GM21381 (cell line): ENCODE measurements around the gene AOC1.
"Not testable (repeated sequence)": the region's sequence is repeated elsewhere in the genome, so short reads cannot be mapped to it uniquely, and the experiment has no call there.

ENCODE experiments used
- ATAC-seq: cut with Tn5 transposase; IDR thresholded peaks from one replicate; pipeline ENCODE4 v1.9.1; 2021; ENCODE audit warnings: mild to moderate bottlenecking, moderate library complexity; ENCODE audit not compliant: unreplicated experiment

The AOC1 gene

DNA sequence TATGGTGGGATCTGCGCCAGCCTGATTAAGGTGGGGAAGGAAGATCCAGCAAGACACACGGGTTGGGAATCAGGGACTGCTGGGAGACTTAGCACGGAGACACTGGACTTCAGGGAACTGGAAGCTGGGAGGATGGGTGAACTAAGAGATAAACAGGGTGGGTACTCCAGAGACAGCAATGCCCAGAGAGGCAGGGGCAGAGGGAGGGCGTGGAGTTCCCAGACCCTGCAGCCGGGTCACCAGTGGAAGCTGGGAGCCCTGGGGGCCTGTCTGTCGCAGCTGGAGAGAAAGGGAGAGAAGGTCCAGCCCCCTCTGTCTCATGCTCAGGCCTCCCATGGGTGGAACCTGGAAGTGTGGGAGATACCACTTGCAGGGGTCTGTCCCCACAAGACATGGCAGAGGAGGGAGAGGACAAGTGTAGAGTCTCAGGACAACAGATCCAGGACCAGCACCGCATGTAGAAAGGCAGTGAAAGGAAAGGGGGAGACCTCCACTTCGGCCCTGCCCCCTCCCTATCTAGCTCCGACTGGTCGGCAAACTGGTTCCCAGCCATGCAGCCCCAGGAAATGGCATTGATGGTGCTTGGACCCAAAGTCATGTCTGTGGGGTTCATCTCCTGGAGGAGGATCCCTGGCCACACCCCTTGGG is 44.4 kb downstream of the AOC1 start:
- no peak for ATAC-seq

DNA sequence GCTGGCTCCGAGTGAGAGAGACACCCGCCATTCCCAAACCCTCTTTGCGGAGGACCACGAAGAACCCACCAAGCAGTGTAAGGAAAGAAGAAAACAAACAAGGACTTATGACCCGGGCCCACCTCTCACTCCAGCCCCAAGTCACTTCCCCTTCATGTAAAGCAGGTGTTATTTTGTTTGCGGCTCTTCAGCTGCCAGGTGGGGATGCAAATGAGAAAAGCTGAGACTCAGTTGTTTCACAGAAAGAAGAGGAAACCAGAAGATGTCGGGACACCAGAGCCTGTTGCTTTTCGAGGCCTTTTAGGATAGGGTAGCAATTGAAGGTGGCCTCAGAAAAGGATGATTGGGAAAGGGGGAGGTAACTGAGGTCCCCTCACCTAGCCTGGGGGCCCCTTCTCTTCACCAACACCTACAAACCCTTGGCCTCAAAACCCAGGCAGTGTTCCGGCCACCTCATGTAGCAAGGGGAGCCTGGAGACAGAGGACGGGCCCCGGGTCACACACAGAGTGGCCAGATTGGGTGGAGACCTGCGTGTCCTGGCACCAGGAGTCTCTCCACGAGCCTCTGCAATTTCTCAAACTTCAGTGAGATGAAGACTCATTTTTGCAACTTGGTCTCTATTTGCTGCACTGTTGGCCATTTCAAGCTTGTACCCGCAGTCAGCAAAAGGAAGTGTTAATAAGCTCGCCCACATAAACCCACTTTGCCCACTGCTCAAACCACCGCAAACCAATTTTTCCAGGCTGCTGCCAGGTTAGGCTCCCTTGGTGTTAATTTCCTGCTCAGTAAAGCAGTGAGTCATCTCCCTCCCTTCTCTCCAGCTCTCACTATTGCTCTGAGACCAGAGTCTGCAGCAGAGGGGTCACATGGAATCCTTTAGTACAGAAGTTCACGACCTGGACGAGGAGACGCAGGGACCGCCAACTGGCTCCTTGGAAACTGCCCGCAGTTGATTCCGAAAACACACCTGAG is 45.5 kb downstream of the AOC1 start:
- peak; percentile 64 for ATAC-seq

DNA sequence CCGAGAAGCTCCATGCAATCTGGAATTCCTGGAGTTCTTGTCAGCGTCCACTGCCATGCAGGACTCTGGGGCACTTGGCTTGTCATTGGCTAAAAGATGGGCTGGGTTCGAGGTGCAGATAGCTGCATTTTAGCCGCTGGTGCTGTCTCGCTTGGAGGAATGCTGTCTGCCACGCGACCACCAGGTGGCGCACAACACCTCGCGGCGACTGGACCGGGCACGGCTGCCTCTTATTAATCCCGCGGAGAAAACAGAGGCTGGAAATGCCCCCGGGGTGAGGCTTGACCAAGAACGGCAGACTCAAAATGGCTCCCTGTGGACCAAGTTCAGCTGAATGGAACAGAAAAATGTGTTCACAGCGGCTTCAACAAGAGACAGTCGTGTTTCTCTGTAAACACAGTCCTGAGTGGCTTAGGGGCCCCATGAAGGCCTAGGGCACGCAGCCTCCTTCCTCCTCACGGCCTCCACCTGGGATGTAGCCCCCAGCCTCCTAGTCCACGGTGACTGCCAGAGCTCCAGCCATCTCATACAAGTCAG is 46.2 kb downstream of the AOC1 start:
- no peak for ATAC-seq

DNA sequence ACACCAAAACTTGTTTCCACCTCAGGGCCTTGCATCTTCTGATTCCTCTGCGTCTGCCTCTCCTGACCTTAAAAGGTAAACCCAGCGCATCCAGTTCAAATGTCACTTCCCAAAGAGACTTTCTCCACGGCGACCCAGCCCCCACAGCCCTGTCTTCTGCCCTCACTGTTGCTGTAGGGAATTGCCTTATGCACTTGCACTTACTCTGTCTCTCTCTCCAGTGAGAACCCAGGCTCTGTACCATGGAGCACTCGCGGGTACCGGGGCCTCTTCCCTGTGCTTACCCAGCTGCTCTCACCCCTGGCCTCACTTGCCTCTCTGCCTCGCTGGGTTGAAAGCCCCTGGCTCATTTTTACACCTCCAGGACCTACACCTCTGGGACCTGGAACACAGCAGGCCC is 48.4 kb downstream of the AOC1 start:
- ATAC-seq = no peak

DNA sequence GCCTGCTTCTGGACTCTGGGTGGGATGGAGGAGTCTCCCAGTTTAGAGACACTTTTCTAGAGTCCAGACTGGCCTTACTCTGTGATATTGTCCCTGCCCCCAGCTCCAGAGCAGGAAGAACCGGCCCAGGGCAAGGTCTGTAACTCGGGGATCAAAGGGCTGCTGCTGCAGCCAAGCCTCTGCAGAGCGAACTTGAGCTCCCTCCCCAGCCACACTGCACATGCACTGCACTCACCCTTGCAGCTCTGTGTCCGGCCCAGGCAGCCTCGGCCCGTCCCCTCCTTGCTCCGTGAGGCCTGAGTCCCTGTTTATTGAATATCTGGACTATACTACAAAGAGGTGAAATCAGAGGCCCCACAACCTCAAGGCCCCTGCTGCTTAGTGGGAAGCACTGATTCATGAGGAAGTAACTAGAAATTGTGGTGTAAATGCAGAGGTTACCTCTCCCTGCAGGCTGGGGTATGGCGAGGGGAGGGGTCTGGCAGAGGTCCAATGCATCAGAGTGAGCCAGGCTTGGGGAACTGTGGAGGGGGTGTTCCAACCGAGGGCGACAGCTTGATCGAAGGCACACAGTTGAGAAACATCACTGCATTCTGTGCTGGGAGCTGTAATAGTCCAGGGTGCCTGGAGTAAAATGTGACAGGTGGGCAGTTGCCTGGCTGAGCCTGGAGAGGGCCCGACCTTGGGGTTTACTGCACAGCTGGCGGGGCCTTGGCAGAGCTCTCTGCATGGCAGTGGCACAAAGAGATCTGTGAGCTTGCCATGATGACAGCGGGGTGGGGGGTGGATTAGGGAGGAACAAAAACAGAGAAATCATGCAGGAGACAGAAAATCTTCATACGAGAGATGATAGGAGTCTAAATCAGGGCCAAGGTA is 49.1 kb downstream of the AOC1 start:
- no peak for ATAC-seq

DNA sequence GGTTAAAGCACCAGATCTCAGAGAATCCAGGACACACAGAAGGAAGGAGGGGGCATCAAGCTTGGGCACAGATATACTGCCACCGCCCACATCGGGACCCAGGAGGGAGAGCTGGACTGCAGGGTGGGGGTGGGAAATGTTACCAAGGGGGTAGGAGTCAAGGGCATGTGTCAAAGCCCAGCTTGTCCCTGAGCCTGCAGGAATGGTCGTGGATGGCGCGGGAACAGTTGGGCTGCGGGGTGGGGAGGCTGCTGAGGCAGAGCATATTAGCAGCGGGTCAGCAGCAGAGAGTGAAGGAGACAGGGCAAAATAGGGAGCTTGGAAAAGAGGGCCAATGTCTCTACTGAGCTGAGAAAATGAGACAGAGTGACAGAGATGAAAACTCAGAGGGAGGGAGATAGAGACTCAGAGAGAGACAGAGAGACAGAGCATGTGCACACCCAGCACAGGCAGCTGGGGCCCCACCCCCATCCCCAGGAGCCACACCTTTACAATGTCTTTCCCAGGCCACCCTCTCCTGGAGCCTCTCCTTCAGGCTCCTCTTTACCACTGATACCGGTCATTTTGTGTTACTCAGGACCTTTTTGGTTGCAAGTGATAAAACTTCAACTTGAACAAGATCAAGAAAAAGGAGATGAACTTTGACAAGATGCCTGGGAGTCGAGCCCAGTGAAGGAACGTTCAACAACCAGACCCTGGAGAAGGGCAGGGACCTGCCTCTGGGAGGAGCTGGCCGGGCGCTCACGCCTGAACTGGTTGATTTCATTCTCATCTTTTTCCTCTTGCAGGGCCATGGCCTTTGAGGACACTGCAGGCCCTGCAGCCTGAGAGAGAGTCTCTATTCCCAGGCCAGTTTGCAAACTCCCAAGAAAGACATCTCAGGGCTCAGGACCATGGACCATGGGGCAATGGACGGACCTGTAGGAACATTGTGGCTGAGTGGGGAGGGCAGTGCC is 50.0 kb downstream of the AOC1 start:
- no peak for ATAC-seq

DNA sequence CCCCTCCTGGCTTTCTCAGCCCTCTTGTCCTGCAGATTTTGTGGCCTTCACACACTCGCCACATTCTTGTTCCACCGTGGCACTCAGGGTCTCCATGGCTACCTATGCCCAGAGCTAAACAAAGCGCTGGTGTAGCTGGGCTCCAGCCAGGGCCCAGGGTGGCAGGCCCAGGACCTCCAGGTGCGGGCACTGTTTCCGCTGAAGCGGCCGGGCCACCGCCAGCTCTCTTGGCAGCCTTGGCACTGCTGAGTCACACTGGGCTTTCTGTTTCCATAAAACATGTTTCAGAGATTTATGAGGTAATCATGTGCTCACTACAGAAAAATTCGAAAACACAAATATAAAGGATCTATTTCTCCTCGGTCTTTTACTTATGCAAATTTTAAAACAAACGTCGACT is 51.3 kb downstream of the AOC1 start:
- no peak for ATAC-seq

DNA sequence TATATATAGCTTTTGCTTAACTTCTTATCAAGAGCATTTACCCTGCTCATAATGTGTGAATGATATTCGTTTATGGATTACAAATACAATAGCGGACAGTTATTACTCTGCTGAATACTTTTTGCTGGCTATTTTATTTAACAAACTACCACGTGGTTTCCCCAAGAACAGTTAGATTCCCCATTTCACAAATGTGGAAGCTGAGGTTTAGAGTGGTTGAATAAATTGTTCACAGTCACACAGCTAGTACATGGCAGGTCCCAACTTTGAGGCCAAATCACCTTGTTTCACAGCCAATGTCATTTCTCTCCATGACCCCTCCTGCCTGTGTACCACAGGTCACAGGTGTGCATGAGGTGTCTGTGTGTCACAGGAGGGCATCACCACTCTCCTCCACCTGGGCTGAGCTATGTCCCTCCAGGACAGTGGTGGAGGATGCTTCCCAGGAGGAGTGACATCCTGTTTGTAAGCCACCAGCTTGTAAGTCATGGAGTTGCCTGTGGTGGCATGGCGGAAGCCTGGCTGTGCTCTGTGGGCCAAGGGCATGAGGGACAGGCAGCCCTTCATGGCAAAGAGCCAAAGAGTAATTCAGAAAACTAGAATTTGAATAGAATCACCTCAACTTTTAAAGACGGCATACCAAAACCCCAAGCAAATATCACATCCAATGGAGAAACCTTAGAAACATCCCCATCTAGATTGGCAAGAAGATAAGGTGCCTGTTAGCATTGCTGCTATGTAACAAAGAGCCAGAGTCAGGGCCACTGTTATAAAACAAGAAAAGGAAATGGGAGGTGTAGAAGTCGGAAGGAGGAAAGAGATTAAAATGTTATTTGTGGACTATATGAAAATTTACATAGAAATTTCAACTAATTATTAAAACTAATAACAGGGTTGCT is 51.9 kb downstream of the AOC1 start:
- ATAC-seq = no peak

DNA sequence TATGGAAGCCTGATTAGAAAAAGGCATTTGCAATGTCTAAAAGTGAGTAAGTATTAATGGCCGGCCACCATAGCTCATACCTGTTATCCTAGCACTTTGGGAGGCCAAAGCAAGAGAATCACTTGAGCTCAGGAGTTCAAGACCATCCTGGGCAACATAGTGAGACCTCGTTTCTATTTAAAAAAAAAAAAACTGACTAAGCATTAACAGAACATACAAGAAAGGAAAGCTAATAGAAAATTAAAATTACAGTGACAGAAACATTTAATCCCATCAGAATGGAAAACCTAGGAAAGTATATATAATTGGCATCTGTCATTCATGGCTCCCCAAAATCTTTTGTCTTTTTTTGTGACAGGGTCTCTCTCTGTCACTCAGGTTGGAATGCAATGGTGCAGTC is 55.9 kb downstream of the AOC1 start:
- ATAC-seq = no peak

DNA sequence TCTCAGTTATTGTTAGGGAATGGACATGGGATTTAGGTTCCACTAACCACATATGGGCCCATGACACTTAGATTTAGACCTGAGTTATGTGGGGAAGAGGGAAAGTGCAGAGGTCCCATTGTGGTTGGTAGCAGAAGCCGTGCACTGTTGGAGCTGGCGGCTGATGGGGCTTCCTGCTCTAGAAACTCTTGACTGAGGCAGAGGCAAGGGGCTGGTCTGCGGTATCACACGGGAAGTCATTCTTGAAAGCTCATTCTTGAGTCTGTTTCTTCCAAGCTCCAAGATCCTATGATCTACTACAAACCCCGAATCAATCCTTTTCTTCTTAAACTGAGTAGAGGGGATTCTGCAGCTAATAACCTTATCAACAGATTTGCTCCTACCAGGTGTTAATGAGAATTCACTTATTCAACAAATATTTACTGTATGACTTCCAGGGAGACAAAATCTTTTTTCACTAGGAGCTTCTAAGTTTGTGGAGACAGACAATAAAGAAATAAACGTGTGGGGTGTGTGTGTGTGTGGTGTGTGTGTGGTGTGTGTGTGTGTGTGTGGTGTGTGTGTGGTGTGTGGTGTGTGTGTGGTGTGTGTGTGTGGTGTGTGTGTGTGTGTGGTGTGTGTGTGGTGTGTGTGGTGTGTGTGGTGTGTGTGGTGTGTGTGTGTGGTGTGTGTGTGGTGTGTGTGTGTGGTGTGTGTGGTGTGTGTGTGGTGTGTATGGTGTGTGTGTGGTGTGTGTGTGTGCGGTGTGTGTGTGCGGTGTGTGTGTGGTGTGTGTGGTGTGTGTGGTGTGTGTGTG is 57.1 kb downstream of the AOC1 start:
- no peak for ATAC-seq

DNA sequence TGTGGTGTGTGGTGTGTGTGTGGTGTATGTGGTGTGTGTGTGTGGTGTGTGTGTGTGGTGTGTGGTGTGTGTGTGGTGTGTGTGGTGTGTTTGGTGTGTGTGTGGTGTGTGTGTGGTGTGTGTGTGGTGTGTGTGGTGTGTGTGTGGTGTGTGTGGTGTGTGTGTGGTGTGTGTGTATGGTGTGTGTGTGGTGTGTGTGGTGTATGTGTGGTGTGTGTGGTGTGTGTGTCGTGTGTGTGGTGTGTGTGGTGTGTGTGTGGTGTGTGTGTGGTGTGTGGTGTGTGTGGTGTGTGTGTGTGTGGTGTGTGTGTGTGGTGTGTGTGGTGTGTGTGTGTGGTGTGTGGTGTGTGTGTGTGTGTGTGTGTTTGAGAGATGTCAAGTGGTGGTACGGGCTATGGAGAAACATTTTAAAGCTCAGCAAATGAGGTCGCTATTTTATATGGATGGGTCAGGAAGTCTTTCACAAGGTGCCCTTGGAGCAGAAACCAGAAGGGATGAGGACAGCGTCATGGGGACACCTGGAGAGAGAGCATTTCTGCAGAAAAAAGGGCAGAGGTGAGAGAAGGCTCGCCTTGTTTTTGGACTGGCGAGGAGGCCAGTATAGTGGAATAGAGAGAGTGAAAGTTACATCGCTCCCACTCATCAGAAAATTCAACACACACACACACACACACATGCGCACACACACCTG is 58.1 kb downstream of the AOC1 start:
- ATAC-seq = not testable (repeated sequence)

DNA sequence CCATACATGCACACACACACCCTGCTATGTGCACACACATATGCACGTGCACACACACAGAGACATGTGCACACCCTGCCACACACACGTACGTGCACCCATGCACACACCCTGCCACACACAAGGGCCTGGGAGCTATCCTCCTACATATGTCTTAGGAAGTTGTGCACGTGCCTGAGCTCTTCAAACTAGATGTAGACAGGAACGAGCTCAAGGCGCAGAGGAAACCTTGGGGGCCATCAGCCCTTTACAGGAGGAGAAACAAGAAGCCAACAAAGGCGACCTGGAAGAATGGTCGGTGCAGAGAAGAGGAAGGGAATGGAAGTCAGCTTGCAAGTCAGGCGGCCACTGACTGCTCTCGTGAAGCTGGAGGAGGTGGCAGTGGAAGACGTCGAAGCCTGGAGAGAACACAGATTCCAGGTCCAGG is 58.7 kb downstream of the AOC1 start:
- ATAC-seq = no peak
